HG02852 (cell line): ENCODE data around the gene BRME1.

Experiments
- ATAC-seq: cut with Tn5 transposase; IDR thresholded peaks from one replicate; pipeline ENCODE4 v1.9.1; 2021; ENCODE audit warnings: mild to moderate bottlenecking, moderate library complexity; ENCODE audit not compliant: unreplicated experiment

Gene BRME1

GRCh38 chr19:13905634-13906520 is at the start of gene BRME1, which contains the start of gene CC2D1A:
BRME1 (minus strand) TSS chr19:13906117; CDS start chr19:13904892, 1,225 bp downstream.
CC2D1A (plus strand) TSS chr19:13906201; CDS start chr19:13906442, 241 bp downstream.
- peak; percentile 80 for ATAC-seq

- no peak for ATAC-seq
Observed at GRCh38 chr19:13954185-13954584, 48.3 kb upstream of the BRME1 start.

DNA sequence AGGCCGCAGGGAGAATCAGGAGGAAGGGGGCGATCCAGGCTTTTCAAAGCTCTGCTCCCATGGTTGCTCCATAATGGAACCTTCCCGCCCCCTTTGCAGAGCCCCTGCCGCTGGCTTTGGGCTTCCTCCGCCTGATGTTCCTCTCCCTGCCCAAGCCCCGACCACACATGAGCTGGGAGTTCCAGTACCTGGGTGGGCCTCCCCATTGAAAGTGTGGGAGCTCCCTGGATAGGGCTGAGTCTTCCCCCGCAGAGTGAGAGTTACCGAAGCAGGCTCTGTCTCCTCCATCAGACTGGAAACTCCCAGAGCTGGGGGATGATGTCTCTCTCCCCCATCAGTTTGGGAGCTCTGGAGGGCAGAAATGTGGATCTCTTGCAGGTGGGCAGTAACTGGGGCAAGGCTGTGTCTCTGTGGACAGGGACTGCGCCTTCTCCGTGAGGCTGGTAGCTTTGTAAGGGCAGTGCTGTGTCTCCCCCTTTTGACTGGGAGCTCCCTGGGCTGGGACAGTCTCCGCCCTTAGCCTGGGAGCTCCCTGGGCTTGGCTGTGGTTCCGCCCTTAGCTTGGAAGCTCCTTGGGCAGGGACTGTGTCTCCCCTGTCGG is 47.1 kb upstream of the BRME1 start:
- ATAC-seq = no peak

DNA sequence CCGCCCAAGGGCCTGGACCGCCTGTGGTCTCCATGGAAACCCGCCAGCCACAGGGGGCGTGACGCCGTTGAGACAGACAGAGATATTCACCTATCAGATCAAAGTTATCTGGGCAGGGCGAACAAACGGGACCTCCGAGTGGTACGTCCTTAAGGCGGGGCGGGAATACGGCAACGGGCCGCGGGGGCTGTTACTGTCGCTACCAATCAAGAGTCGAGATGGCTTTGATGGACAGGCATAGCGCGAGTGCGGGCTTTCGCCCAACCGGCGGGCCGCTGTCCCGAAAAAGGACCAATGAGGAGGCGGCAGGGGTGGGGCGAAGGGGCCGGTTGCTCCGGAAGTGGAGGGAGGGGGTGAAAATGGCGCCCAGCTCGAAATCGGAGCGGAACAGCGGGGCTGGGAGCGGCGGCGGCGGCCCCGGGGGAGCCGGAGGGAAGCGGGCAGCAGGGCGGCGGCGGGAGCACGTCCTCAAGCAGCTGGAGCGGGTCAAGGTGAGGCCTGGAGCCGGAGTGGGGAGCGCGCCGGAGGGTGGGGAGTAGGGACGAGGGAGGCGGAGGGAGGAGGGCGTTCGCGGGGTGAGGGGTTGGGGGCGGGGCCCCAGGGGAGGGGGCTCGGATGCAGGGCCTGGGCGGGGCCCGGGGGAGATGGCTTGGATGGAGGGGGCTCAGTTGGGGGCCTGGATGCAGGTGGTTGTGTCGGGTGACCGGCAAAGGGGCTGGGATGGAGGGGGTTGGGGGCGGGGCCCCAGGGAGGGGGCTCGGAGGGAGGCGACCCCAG is 46.4 kb upstream of the BRME1 start, which contains the start of gene DCAF15:
Gene DCAF15, plus strand, starts transcription at position 356 of the 777 bp plus-strand sequence. Its CDS starts 4 bp downstream, at position 360.
- ATAC-seq = peak; percentile 97

GRCh38 chr19:13951799-13952153 is 45.9 kb upstream of the BRME1 start:
- no peak for ATAC-seq

DNA sequence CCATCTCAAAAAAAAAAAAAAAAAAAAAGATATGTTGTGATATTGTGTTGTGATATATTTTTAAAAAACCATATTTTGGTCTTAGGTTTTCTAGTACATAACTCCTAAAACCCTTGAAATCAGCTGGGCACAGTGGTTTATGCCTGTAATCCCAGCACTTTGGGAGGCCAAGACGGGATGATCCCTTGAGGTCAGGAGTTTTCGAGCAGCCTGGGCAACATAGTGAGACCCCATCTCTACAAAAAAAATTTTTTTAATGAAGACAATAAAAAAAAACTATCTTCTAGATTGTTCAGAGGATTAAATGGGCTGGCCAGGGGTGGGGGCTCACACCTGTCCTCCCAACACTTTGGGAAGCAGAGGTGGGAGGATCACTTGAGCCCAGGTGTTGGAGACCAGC is 45.1 kb upstream of the BRME1 start:
- no peak for ATAC-seq

GRCh38 chr19:13946414-13946813 is 40.5 kb upstream of the BRME1 start:
- ATAC-seq = no peak

DNA sequence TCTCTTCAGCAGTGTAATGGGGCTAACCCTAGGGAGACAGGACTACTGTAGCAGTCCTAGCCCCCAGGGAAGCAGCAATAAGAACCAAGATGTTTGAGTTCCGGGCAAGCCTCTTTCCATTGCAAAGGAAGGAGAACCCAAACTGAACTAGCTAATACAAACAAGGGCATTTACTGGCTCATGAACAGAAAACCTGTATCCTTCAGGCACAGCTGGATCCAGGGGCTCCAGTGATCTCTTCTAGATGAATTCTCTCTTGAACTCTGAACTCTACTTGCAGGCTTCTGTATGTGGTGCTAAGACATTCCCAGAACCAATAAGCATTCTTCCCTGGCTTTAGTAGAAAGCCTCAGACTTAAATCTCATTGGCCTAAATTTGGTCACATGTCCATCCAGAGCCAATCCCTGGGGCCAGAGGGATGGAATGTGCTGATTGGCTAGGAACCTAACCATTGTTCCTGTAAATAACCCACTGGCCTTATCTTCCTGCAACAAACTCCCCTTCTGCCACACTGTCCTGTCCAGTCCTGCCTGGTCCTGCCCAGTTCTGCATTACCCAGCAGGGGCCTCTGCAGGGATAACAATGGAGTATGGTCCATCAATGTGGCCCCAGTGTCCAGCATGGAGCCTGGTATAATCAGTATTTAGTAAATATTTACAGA is 36.2 kb upstream of the BRME1 start:
- ATAC-seq = no peak

- no peak for ATAC-seq
Observed at GRCh38 chr19:13938301-13939064, 32.6 kb upstream of the BRME1 start, which contains the start of gene PODNL1. PODNL1 (minus strand) TSS chr19:13938417; CDS start chr19:13938181, 236 bp downstream.

- no peak for ATAC-seq
Observed at GRCh38 chr19:13937479-13938300, 31.8 kb upstream of the BRME1 start.

- ATAC-seq = no peak
Observed at GRCh38 chr19:13935765-13936510, 30.0 kb upstream of the BRME1 start.

DNA sequence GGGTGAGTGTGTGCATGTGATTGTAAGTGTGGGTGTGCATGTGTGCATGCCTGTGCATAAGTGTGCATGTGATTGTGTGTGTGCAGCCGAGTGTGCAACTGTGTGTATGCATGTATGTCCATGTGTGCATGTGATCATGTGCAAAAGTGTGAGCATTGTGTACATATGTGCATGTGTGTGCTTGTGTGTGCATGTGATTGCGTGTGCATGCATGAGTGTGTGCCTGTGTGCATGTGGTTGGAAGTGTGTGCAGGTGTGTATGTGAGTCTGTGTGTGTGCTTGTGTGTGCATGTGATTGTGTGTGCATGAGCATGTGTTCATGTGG is 28.8 kb upstream of the BRME1 start:
- no peak for ATAC-seq

- no peak for ATAC-seq
Observed at GRCh38 chr19:13932911-13933393, 27.0 kb upstream of the BRME1 start.

GRCh38 chr19:13932149-13932637 is 26.3 kb upstream of the BRME1 start:
- ATAC-seq = no peak

DNA sequence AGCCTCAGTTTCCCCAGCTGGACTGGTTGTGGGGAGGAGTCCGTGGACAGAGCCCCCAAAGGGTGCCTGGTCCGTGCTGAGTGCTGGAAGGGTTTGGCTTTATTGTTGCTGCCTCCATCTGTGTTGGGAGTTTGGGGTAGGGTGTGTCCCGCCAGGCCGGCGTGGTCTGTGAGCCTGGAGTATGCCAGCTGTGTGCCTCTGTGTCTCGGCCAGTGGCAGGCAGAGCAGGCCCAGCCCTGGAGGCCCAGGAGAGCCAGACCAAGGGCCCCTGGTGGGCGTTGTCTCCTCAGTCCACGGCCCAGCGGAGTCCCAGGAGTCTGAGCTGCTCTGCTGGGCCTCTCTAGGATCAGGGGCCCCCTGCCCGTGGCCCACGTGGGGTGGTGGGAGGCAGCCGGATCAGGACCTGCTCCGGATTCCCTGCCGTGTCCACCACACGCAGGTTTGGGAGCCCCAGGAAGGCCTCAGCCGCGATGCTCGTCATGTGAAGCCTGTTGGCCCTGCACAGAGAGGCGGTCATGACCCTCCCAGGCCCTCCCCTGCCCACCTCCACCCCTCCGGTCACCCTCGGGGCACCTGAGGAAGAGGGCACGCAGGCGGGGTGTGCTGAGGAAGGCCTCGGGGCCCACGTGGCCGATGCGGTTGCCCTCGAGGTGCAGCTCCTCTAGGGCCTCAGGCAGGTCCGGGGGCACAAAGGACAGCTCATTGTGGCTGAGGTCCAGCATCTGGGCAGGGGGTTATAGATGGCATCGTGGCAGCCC is 25.7 kb upstream of the BRME1 start:
- ATAC-seq = no peak

DNA sequence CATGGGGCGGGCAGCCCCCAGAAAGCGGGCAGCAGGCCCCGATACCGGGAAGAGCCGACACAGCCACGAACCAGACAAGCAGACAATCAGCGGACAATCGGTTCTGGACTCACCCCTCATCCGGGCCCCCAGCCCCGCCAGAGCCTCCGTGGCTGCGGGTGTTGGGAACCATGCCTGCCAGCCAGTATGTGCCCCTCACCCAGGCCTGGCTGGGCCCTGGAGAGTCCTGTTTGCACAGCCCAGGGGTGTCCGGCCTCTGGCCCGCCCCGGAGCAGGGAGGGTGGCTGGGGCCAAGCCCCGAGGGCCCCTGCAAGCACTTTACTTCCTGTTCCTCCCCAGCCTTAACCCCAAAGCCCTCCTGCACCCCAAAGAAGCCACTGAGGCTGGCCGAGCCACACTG is 24.5 kb upstream of the BRME1 start:
- no peak for ATAC-seq

DNA sequence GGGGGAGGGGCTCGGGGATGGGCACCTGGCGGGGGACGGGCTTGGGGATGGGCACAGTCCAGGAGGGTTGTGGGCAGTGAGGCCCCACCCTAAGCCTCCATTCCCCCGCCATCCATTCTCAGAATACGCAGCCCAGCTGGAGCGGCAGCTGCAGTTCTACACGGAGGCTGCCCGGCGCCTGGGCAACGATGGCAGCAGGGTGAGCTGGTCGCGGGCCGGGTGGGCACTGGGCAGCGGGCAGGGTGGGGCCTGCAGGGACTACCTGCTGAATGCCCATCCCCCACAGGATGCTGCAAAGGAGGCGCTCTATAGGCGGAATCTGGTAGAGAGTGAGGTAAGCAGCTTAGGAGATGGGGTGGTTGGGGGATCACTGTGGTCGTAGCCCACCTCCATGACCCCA is 24.0 kb upstream of the BRME1 start:
- ATAC-seq = no peak

- no peak for ATAC-seq
Observed at GRCh38 chr19:13929340-13929739, 23.4 kb upstream of the BRME1 start.
